Common myeloid progenitor, CD34-positive (primary cell): ENCODE measurements around the gene F13A1. TPM values are rescaled to one million over a fixed set of nuclear protein-coding genes. Genes with fewer than 3 reads are reported as not detected.

Experiments used
- CTCF ChIA-PET: fragments of 350-600 bp; sonication (Branson Sonifier 250); formaldehyde crosslinking; loops from one replicate; lab custom pipeline; 2021; ENCODE audit warnings: antibody characterized with exemption; lab: Charles Lee
- POLR2A ChIA-PET: fragments of 350-600 bp; sonication (Branson Sonifier 250); formaldehyde crosslinking; loops from one replicate; lab custom pipeline; 2021; ENCODE audit warnings: antibody characterized with exemption; lab: Charles Lee
- DNase-seq, 3 donors: peaks; one replicate each; pipeline versions ENCODE4 v3.0.0 to v3.0.0-alpha.2; 2013
- H3K27ac ChIP-seq, 2 experiments: 1 replicate in 1 of 2; 2 replicates in 1 of 2; pipeline ENCODE4 v1.7.0; 2013; ENCODE audit warnings: inconsistent platforms in 2 of 2, low read length in 2 of 2, mild to moderate bottlenecking in 2 of 2, low read depth in 1 of 2, moderate library complexity in 1 of 2; ENCODE audit not compliant: severe bottlenecking in 2 of 2, insufficient read depth in 1 of 2, poor library complexity in 1 of 2
- H3K27me3 ChIP-seq, 5 experiments: replicated peaks in 2 of 5; 1 replicate in 3 of 5; 2 replicates in 2 of 5; pipeline versions ENCODE4 v1.6.1 to v1.7.0; 2013; ENCODE audit warnings: low read length in 4 of 5, mild to moderate bottlenecking in 2 of 5, moderate library complexity in 2 of 5, inconsistent platforms in 1 of 5; ENCODE audit not compliant: insufficient read depth in 5 of 5, control insufficient read depth in 4 of 5
- H3K36me3 ChIP-seq, 4 experiments: 1 replicate in 2 of 4; 2 replicates in 2 of 4; pipeline versions ENCODE4 v1.6.1 to v1.7.0; 2013; ENCODE audit warnings: low read length in 3 of 4, control low read depth in 1 of 4, mild to moderate bottlenecking in 1 of 4; ENCODE audit not compliant: control insufficient read depth in 4 of 4, insufficient read depth in 4 of 4
- H3K4me1 ChIP-seq, 4 experiments: 1 replicate in 3 of 4; 2 replicates in 1 of 4; pipeline versions ENCODE4 v1.6.1 to v1.7.1; 2013; ENCODE audit warnings: low read length in 3 of 4, mild to moderate bottlenecking in 3 of 4, control low read depth in 1 of 4, inconsistent platforms in 1 of 4, moderate library complexity in 1 of 4; ENCODE audit not compliant: control insufficient read depth in 4 of 4, insufficient read depth in 4 of 4; ENCODE audit errors: control extremely low read depth in 1 of 4
- H3K4me3 ChIP-seq, 7 experiments: 1 replicate in 4 of 7; 2 replicates in 3 of 7; pipeline versions ENCODE4 v1.5.1 to v1.7.0; 2013; ENCODE audit warnings: mild to moderate bottlenecking in 7 of 7, low read length in 6 of 7, moderate library complexity in 6 of 7, inconsistent platforms in 2 of 7, low read depth in 2 of 7, control low read depth in 1 of 7; ENCODE audit not compliant: insufficient read depth in 4 of 7, control insufficient read depth in 1 of 7; ENCODE audit errors: extremely low read depth in 1 of 7
- H3K9me3 ChIP-seq, 5 experiments: 1 replicate in 4 of 5; 2 replicates in 1 of 5; pipeline versions ENCODE4 v1.6.1 to v1.7.1; 2013; ENCODE audit warnings: low read length in 4 of 5, mild to moderate bottlenecking in 2 of 5, inconsistent platforms in 1 of 5, low read depth in 1 of 5, moderate library complexity in 1 of 5; ENCODE audit not compliant: control insufficient read depth in 4 of 5, insufficient read depth in 2 of 5; ENCODE audit errors: control extremely low read depth in 1 of 5
- WGBS: methylation state at CpG from one replicate; pipeline ENCODE4 v1.1.5; 2013; ENCODE audit not compliant: insufficient coverage; 5-methylcytosine and 5-hydroxymethylcytosine counted together
- polyA plus RNA-seq: library from polyadenylated mRNA; unstranded; fragments of 120-200 nt; gene quantifications from one replicate; pipeline ENCODE4 v1.2.1, GENCODE V29; 2013

Gene F13A1
- 14.9 TPM for polyA plus RNA-seq

DNA sequence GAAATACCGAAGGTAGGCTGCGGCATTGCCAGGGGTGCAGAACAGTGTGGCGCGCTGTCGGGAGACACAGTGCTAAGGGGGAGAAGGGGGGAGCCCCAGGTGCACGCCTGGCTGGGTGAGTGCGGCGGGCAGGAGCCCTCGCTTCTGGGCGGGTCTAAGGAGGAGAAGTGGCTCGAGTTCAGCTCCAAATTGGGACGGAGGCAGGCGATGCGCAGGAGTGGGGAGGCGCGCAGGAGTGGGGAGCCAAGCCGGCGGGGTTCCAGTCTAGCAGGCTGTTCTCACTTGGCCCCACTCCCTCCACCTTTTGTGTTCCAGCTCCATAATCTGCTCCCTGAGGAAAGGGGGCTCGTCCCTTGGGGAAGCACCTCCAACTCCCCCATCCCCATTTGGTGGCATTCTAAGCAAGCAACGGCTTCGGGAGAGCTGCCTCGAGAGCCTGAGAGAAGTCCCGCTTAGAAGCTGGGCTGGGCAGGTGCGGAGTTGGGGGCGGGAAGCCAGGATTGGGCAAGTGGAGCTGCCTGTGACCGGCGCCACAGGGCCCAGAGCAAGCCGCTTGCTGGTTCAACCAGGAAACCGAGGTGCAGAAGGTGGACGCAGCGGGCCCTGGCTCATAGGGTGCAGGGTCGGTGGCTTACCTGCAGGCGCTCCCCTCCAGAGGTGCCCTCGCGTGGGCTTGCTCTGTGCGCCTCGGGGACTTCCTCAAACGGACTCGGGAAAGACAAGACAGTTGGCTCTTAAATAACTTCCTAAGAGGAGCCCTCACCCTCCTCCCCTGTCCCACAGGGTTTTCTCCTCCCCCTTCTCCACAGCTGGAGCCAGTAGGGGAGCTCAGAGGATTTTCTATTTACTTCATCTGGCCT lies at the start of gene F13A1:
Gene F13A1 (minus strand): TSS at position 711 of the 860 bp plus-strand sequence. CDS start 1,998 bp downstream, outside the sequence.
- peak in 2 of 3 donors; percentile 46 to 64 for DNase-seq
- no peaks in the 10 kb centered on the region for H3K36me3 ChIP-seq
- WGBS, result 8% methylated on average over 36 of the region's 39 CpGs
- ChIA-PET CTCF (interaction anchor here (1.1 kb wide), 1 partner anchor 10 kb away, joined by 4 read pairs; no protein-coding TSS in a partner anchor), POLR2A (interaction anchor here (0.6 kb wide), 1 partner anchor 190 kb away, joined by 4 read pairs; no protein-coding TSS in a partner anchor)
- H3K4me1 ChIP-seq, result peaks cover 0 to 24% (median 15%) of the 10 kb centered on the region in 4 experiments
- peaks cover 7 to 35% (median 28%) of the 10 kb centered on the region in 5 experiments for H3K27me3 ChIP-seq
- no peaks in the 10 kb centered on the region for H3K9me3 ChIP-seq
- peak within 1 kb of the TSS in 4 of 7 experiments; percentile 5 to 53 (median 34) for H3K4me3 ChIP-seq
- no peak within 1 kb of the TSS for H3K27ac ChIP-seq

DNA sequence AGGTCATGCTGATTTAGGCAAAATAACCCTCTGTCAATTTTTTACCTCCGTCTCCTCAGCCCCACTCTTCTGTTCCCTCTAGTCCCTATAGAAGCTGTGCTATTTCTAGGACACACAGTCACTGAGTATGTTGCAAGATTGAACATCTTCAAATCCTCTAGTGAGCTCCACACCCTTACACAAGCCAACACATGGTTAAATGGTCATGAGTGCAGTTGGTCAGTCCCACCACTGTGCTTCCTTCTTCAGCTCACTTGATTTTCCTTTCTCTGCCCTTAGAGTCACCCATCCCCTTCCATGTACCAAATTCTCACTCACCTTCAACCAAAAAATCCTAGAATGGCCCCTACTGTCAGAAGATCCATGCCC lies 48.2 kb upstream of the F13A1 start:
- Histone ChIP-seq H3K27me3 (no peaks in the 10 kb centered on the region), H3K27ac (no peak overlapping the region), H3K36me3 (no peaks in the 10 kb centered on the region), H3K9me3 (peaks cover 0 to 4% (median 0%) of the 10 kb centered on the region in 5 experiments), H3K4me3 (no peak overlapping the region), H3K4me1 (no peaks in the 10 kb centered on the region)
- no peak for DNase-seq
- ChIA-PET POLR2A (no interaction called here), CTCF (no interaction called here)
- 100% methylated on average over 1 of the region's 1 CpG for WGBS

DNA sequence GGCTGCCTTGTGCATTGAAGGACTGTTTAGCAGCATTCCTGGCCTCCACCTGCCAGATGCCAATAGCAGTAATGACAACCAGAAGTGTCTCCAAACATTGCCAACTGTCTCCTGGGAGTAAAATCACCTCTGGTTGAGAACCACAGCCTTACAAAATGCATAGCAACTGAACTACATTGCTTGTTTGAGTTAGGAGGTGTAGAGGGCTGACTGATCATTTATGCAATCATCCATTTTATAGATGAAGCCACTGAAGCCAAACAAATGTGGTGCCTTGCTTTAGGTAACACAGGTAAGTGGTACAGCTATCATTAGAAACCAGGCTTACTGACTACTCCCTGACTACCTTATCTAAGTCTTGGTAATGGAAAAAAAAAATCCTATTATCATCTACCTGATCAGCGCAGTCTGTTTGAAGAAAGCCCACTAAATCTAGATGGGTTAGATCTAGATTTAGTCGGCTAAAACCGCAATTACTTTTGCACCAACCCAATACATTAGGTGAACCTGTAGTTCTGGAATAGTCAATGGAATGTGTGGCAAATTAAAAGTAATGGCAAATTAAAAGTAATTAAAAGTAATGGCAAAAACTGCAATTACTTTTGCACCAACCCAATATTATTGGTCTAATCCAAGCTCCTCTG lies 47.7 kb upstream of the F13A1 start:
- no peak overlapping the region for H3K4me3 ChIP-seq
- H3K9me3 ChIP-seq, result peaks cover 0 to 4% (median 0%) of the 10 kb centered on the region in 5 experiments
- ChIA-PET CTCF (no interaction called here), POLR2A (no interaction called here)
- H3K36me3 ChIP-seq, result no peaks in the 10 kb centered on the region
- DNase-seq, result no peak
- H3K4me1 ChIP-seq, result peaks cover 0 to under 1% (median 0%) of the 10 kb centered on the region in 4 experiments
- no peaks in the 10 kb centered on the region for H3K27me3 ChIP-seq
- no CpG with 5 or more reads among the region's 3 CpGs for WGBS
- no peak overlapping the region for H3K27ac ChIP-seq

DNA sequence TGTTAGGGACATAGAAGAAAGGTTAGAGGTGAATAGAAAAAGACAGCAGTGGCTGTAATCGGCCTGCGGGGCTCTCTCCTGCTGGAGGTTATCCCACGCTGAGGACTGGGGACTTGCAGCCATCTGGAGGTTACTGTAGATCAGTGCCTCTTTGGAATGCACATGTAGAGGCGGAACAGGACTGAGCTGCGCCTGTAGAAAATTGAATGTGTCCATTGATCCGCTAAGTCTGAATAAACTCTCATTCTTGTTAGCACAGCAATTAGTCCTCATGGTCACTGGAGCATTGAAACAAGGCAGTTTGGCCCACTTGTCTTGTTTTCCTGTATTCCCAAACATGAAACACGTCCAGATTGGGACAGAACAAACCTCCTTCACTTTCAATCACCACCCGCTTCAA lies 46.3 kb upstream of the F13A1 start:
- Histone ChIP-seq H3K4me1 (peaks cover 0 to 7% (median 0%) of the 10 kb centered on the region in 4 experiments), H3K9me3 (peaks cover 0 to 3% (median 0%) of the 10 kb centered on the region in 5 experiments), H3K27ac (no peak overlapping the region), H3K27me3 (no peaks in the 10 kb centered on the region), H3K36me3 (no peaks in the 10 kb centered on the region), H3K4me3 (no peak overlapping the region)
- ChIA-PET CTCF (no interaction called here), POLR2A (no interaction called here)
- DNase-seq, result no peak
- WGBS, result 94% methylated on average over 8 of the region's 8 CpGs

DNA sequence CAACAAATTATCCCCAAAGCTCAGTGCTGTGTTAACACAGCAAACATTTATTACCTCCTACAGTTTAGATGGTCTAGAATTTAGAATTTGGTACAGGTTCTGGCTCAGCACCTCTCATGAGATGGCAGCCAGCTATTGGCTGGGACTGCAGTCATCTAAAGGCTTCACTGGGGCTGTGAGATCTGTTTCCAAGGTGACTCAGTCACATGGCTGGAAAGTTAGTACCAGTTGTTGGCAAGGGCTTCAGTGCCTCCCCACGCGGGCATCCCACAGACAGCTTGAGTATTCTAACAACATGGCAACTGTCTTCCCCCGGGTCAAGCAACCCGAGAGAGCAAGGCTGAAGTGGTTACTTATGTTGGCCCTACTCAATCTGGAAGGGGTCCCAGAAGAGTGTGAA lies 44.8 kb upstream of the F13A1 start:
- no peaks in the 10 kb centered on the region for H3K36me3 ChIP-seq
- CTCF ChIA-PET, result no interaction called here
- peaks cover 0 to 1% (median 0%) of the 10 kb centered on the region in 5 experiments for H3K9me3 ChIP-seq
- POLR2A ChIA-PET, result no interaction called here
- no peaks in the 10 kb centered on the region for H3K27me3 ChIP-seq
- H3K27ac ChIP-seq, result no peak overlapping the region
- H3K4me3 ChIP-seq, result no peak overlapping the region
- 100% methylated on average over 2 of the region's 4 CpGs for WGBS
- peaks cover 0 to 7% (median 0%) of the 10 kb centered on the region in 4 experiments for H3K4me1 ChIP-seq
- DNase-seq, result no peak

DNA sequence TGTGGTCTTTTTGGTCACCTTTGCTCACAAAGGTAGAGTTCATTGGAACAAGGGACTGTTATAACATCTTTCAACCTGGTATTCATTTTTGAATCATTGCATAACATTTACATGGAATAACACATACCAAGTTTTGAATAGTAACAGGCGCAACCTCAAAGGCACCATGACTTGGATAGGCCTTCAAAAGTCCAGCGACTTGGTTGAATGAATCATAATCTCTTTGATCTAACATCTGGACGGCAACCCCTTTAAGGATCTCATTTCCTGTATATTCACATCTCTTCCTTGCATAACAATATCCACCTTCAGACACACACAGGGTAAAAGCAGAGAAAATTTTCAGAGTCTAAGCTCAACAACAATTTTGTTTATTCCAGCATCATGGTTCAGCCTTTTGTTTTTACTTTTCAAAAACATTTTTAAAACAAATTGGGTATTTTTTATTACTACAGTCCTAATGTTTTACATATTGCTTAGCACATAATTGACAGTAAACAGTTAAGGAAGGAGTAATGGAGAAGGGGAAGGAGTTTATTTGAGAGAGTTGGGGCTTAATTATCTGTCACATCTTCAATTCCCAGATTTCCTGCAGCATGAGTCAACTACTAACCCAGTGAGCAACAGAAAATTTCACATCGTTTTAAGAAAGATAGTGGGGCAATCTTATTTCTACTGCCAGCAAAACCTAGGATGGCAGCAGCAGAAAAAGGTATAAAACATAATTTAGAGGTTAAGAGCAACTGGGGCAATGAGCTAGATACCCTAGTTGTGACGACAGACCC lies 41.8 kb upstream of the F13A1 start:
- peaks cover 0 to 7% (median 0%) of the 10 kb centered on the region in 4 experiments for H3K4me1 ChIP-seq
- H3K9me3 ChIP-seq, result no peaks in the 10 kb centered on the region
- H3K27ac ChIP-seq, result no peak overlapping the region
- CTCF ChIA-PET, result interaction anchor here (0.6 kb wide), 1 partner anchor 27 kb away, joined by 3 read pairs; no protein-coding TSS in a partner anchor
- no peaks in the 10 kb centered on the region for H3K36me3 ChIP-seq
- H3K27me3 ChIP-seq, result no peaks in the 10 kb centered on the region
- no peak overlapping the region for H3K4me3 ChIP-seq
- 56% methylated on average over 5 of the region's 5 CpGs for WGBS
- POLR2A ChIA-PET, result no interaction called here
- peak in 2 of 3 donors; percentile 47 to 61 for DNase-seq
